HEK293 (cell line): ENCODE data around the gene KCNS3.

Experiments
- PRDM1 ChIP-seq: fragments of 450-650 bp; formaldehyde crosslinking; IDR thresholded peaks from 2 replicates; pipeline ENCODE4; 2016; ENCODE audit warnings: missing biosample characterization, missing genetic modification characterization
- PRDM4 ChIP-seq: fragments of 450-650 bp; formaldehyde crosslinking; IDR thresholded peaks from 2 replicates; pipeline ENCODE4 v1.5.1; 2017; ENCODE audit warnings: missing biosample characterization, missing genetic modification characterization
- TCF7L2 ChIP-seq: IDR thresholded peaks from 2 replicates; pipeline ENCODE4 v1.6.1; 2011; ENCODE audit warnings: low read depth, mild to moderate bottlenecking, inconsistent platforms, low read length, moderate library complexity, borderline replicate concordance
- ZBTB7A ChIP-seq: fragments of 450-650 bp; formaldehyde crosslinking; IDR thresholded peaks from 2 replicates; pipeline ENCODE4 v1.5.1; 2016; ENCODE audit warnings: low read depth, missing biosample characterization, missing genetic modification characterization
- ZNF184 ChIP-seq: fragments of 450-650 bp; IDR thresholded peaks from 2 replicates; pipeline ENCODE4 v1.5.1; 2018; ENCODE audit warnings: missing biosample characterization, mild to moderate bottlenecking, missing genetic modification characterization
- ZNF426 ChIP-seq: fragments of 450-650 bp; formaldehyde crosslinking; IDR thresholded peaks from 2 replicates; pipeline ENCODE4 v1.5.1; 2017; ENCODE audit warnings: missing biosample characterization, missing genetic modification characterization, mild to moderate bottlenecking, inconsistent platforms, moderate library complexity
- ZNF776 ChIP-seq: fragments of 450-650 bp; formaldehyde crosslinking; IDR thresholded peaks from 2 replicates; pipeline ENCODE4 v1.5.0; 2017; ENCODE audit warnings: missing biosample characterization, missing genetic modification characterization, borderline replicate concordance
- ZSCAN30 ChIP-seq: fragments of 450-650 bp; IDR thresholded peaks from 2 replicates; pipeline ENCODE4 v1.5.1; 2018; ENCODE audit warnings: missing biosample characterization, mild to moderate bottlenecking, missing genetic modification characterization, moderate library complexity
- TF ChIP-seq, protein P1 (sequence below): fragments of 450-650 bp; formaldehyde crosslinking; IDR thresholded peaks from 2 replicates; pipeline ENCODE4 v1.5.1; 2016; ENCODE audit warnings: missing biosample characterization, missing genetic modification characterization
- TF ChIP-seq, protein P2 (sequence below): fragments of 450-650 bp; formaldehyde crosslinking; IDR thresholded peaks from 2 replicates; pipeline ENCODE4 v1.5.1; 2016; ENCODE audit warnings: missing biosample characterization, missing genetic modification characterization
- TF ChIP-seq, protein P3 (sequence below): IDR thresholded peaks from 2 replicates; pipeline ENCODE4 v1.6.1; 2011; ENCODE audit warnings: mild to moderate bottlenecking, low read depth, low read length, borderline replicate concordance

DNA sequence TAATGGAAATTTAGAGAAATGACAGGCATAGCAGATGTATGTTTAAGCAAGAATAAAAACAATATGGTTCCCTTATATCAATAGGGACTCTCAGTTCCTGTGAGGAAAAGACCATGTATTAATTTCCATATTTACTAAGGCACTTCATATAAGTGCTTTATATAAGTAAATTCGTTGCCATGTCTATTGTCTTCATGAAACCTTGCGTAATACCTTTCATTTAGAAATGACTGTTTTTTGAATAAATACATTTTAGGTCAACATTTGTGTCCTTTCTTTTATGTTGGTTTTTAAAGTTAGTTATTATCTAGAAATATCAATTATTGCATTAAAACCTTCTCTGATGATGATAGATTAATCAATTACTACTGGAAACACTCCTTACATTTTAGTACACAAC lies 83.3 kb downstream of the KCNS3 start:
- no peak for TF ChIP-seq PRDM4 (tag by site-specific recombination)
- TF ChIP-seq, protein P1, sequence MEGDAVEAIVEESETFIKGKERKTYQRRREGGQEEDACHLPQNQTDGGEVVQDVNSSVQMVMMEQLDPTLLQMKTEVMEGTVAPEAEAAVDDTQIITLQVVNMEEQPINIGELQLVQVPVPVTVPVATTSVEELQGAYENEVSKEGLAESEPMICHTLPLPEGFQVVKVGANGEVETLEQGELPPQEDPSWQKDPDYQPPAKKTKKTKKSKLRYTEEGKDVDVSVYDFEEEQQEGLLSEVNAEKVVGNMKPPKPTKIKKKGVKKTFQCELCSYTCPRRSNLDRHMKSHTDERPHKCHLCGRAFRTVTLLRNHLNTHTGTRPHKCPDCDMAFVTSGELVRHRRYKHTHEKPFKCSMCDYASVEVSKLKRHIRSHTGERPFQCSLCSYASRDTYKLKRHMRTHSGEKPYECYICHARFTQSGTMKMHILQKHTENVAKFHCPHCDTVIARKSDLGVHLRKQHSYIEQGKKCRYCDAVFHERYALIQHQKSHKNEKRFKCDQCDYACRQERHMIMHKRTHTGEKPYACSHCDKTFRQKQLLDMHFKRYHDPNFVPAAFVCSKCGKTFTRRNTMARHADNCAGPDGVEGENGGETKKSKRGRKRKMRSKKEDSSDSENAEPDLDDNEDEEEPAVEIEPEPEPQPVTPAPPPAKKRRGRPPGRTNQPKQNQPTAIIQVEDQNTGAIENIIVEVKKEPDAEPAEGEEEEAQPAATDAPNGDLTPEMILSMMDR: no peak
- no peak for TF ChIP-seq ZNF776 (tag by site-specific recombination)
- no peak for TF ChIP-seq ZNF426
- TF ChIP-seq, protein P2, sequence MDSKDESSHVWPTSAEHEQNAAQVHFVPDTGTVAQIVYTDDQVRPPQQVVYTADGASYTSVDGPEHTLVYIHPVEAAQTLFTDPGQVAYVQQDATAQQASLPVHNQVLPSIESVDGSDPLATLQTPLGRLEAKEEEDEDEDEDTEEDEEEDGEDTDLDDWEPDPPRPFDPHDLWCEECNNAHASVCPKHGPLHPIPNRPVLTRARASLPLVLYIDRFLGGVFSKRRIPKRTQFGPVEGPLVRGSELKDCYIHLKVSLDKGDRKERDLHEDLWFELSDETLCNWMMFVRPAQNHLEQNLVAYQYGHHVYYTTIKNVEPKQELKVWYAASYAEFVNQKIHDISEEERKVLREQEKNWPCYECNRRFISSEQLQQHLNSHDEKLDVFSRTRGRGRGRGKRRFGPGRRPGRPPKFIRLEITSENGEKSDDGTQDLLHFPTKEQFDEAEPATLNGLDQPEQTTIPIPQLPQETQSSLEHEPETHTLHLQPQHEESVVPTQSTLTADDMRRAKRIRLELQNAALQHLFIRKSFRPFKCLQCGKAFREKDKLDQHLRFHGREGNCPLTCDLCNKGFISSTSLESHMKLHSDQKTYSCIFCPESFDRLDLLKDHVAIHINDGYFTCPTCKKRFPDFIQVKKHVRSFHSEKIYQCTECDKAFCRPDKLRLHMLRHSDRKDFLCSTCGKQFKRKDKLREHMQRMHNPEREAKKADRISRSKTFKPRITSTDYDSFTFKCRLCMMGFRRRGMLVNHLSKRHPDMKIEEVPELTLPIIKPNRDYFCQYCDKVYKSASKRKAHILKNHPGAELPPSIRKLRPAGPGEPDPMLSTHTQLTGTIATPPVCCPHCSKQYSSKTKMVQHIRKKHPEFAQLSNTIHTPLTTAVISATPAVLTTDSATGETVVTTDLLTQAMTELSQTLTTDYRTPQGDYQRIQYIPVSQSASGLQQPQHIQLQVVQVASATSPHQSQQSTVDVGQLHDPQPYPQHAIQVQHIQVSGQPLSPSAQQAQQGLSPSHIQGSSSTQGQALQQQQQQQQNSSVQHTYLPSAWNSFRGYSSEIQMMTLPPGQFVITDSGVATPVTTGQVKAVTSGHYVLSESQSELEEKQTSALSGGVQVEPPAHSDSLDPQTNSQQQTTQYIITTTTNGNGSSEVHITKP (tag by site-specific recombination): no peak
- no peak for TF ChIP-seq ZNF184 (tag by site-specific recombination)
- TF ChIP-seq, protein P3, sequence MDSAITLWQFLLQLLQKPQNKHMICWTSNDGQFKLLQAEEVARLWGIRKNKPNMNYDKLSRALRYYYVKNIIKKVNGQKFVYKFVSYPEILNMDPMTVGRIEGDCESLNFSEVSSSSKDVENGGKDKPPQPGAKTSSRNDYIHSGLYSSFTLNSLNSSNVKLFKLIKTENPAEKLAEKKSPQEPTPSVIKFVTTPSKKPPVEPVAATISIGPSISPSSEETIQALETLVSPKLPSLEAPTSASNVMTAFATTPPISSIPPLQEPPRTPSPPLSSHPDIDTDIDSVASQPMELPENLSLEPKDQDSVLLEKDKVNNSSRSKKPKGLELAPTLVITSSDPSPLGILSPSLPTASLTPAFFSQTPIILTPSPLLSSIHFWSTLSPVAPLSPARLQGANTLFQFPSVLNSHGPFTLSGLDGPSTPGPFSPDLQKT: no peak
- TF ChIP-seq ZSCAN30 (tag by site-specific recombination): no peak
- TF ChIP-seq PRDM1 (tag by site-specific recombination): no peak
- no peak for TF ChIP-seq ZBTB7A (tag by site-specific recombination)
- TF ChIP-seq TCF7L2: no peak
